ENCODE data around the gene BBS9.
"Not testable (repeated sequence)": the region's sequence is repeated elsewhere in the genome, so short reads cannot be mapped to it uniquely, and the experiment has no call there.

Gene BBS9

GRCh38 chr7:33276729-33277128 is 147.4 kb downstream of the BBS9 start:
- DNase-seq (ENCODE audit: low spot score): no peak

- DNase-seq (ENCODE audit: low spot score): no peak
These were observed 148.7 kb downstream of the BBS9 start for GRCh38 chr7:33278095-33278494.

GRCh38 chr7:33286501-33286900 is 157.1 kb downstream of the BBS9 start:
- no peak for DNase-seq (ENCODE audit: low spot score)

GRCh38 chr7:33287738-33288137 is 158.4 kb downstream of the BBS9 start:
- DNase-seq (ENCODE audit: low spot score): no peak

GRCh38 chr7:33298848-33299247 is 169.5 kb downstream of the BBS9 start:
- no peak for DNase-seq (ENCODE audit: low spot score)

- DNase-seq (ENCODE audit: low spot score): no peak
These were observed 170.1 kb downstream of the BBS9 start for GRCh38 chr7:33299425-33299824.

- no peak for DNase-seq (ENCODE audit: low spot score)
These were observed 170.8 kb downstream of the BBS9 start for GRCh38 chr7:33300131-33300530.

- DNase-seq (ENCODE audit: low spot score): no peak
These were observed 171.4 kb downstream of the BBS9 start for GRCh38 chr7:33300742-33301141.

GRCh38 chr7:33303978-33304557 is 174.7 kb downstream of the BBS9 start:
- DNase-seq (ENCODE audit: low spot score): not testable (repeated sequence)

GRCh38 chr7:33307205-33307604 is 177.8 kb downstream of the BBS9 start:
- no peak for DNase-seq (ENCODE audit: low spot score)

- DNase-seq (ENCODE audit: low spot score): no peak
These were observed 181.2 kb downstream of the BBS9 start for GRCh38 chr7:33310546-33310945.

GRCh38 chr7:33325754-33326484 is 196.6 kb downstream of the BBS9 start:
- no peak for DNase-seq (ENCODE audit: low spot score)

- no peak for DNase-seq (ENCODE audit: low spot score)
These were observed 197.1 kb downstream of the BBS9 start for GRCh38 chr7:33326485-33326848.

- no peak for DNase-seq (ENCODE audit: low spot score)
These were observed 198.1 kb downstream of the BBS9 start for GRCh38 chr7:33327427-33327826.

- no peak for DNase-seq (ENCODE audit: low spot score)
These were observed 205.0 kb downstream of the BBS9 start for GRCh38 chr7:33334349-33334748.

- no peak for DNase-seq (ENCODE audit: low spot score)
These were observed 207.5 kb downstream of the BBS9 start for GRCh38 chr7:33336820-33337219.

GRCh38 chr7:33339074-33339790 is 209.9 kb downstream of the BBS9 start:
- no peak for DNase-seq (ENCODE audit: low spot score)

- DNase-seq (ENCODE audit: low spot score): no peak
These were observed 216.7 kb downstream of the BBS9 start for GRCh38 chr7:33346055-33346454.

GRCh38 chr7:33350577-33350976 is 221.2 kb downstream of the BBS9 start:
- no peak for DNase-seq (ENCODE audit: low spot score)

GRCh38 chr7:33351709-33352108 is 222.3 kb downstream of the BBS9 start:
- no peak for DNase-seq (ENCODE audit: low spot score)

- DNase-seq (ENCODE audit: low spot score): no peak
These were observed 224.8 kb downstream of the BBS9 start for GRCh38 chr7:33354201-33354600.

- DNase-seq (ENCODE audit: low spot score): no peak
These were observed 226.0 kb downstream of the BBS9 start for GRCh38 chr7:33355386-33355785.

GRCh38 chr7:33356336-33356735 is 227.0 kb downstream of the BBS9 start:
- DNase-seq (ENCODE audit: low spot score): no peak

Data from AG08396 (cell line).